ENCODE data around the gene GCNT4.

GCNT4 gene

DNA sequence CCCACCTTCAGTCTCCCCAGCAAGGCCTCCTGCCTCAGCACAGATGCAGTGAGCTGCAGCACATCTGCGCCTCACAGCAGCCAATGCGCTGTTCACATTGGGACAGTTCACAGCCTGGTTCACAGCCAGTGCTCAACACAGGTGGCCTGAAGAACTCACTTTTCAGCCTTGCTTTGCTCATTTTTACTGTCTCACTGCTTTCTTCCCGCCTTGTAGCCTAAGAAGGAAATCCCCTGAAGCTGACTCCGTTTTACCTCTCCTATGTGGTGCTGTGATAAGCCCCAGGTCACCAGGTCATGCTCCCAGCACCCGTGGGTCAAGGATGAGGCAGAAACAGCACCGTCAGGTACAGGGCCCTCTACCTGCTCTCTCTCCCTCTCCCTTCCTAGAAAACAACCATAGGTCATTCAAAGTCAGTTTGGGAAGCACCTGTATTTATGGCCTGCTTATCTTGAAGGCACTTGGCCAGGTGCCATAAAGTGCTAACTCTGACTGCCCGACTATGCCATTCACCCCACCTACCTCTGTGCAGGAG lies 1.1 kb downstream of the GCNT4 start:
- TF ChIP-seq TAF1 (IDR thresholded peaks at IDR 0.05; ENCODE audit: low read depth) (no peak), REST (IDR thresholded peaks at IDR 0.05; ENCODE audit: low read depth) (no peak), CREB1 (IDR thresholded peaks at IDR 0.05; ENCODE audit: low read depth) (no peak), RAD21 (IDR thresholded peaks at IDR 0.05; ENCODE audit: low read depth) (no peak), ZBTB7A (IDR thresholded peaks at IDR 0.05; ENCODE audit: low read depth) (no peak), YY1 (IDR thresholded peaks at IDR 0.05; ENCODE audit: low read depth) (no peak), EP300 (IDR thresholded peaks at IDR 0.05; ENCODE audit: borderline replicate concordance) (no peak), NFIC (IDR thresholded peaks at IDR 0.05) (no peak), FOXM1 (IDR thresholded peaks at IDR 0.05; ENCODE audit: borderline replicate concordance, low read depth) (no peak), EGR1 (IDR thresholded peaks at IDR 0.05) (no peak), CEBPB (IDR thresholded peaks at IDR 0.05) (no peak), TCF12 (IDR thresholded peaks at IDR 0.05; ENCODE audit: low read depth) (no peak), TEAD4 (IDR thresholded peaks at IDR 0.05) (no peak)
- TF ChIP-seq, protein P1, sequence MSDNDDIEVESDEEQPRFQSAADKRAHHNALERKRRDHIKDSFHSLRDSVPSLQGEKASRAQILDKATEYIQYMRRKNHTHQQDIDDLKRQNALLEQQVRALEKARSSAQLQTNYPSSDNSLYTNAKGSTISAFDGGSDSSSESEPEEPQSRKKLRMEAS (IDR thresholded peaks at IDR 0.05): no peak
- TF ChIP-seq, protein P2, sequence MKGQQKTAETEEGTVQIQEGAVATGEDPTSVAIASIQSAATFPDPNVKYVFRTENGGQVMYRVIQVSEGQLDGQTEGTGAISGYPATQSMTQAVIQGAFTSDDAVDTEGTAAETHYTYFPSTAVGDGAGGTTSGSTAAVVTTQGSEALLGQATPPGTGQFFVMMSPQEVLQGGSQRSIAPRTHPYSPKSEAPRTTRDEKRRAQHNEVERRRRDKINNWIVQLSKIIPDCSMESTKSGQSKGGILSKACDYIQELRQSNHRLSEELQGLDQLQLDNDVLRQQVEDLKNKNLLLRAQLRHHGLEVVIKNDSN (IDR thresholded peaks at IDR 0.05): no peak

DNA sequence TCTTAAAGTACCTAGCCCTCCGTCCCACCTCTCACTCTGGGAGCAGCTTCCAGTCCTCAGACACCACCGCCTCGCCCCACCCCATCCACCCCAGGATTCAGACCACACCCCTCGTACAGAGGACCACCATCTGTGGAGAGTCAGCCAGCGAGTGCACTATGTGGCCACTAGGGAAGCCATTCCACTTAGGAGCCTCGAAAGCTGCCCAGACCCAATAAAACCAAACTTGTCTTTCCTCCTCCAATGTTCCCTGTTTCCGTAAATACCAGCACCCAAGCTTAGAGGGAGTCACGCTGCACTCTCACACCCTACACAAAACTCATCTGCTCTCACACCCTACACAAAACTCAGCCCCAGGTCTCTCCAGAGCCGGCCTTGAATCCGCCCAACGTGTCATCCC lies 1.9 kb downstream of the GCNT4 start:
- TF ChIP-seq, protein P1 (IDR thresholded peaks at IDR 0.05): no peak
- TF ChIP-seq CEBPB (IDR thresholded peaks at IDR 0.05) (no peak), TAF1 (IDR thresholded peaks at IDR 0.05; ENCODE audit: low read depth) (no peak), NFIC (IDR thresholded peaks at IDR 0.05) (no peak), EGR1 (IDR thresholded peaks at IDR 0.05) (no peak), TCF12 (IDR thresholded peaks at IDR 0.05; ENCODE audit: low read depth) (no peak), ZBTB7A (IDR thresholded peaks at IDR 0.05; ENCODE audit: low read depth) (no peak), FOXM1 (IDR thresholded peaks at IDR 0.05; ENCODE audit: borderline replicate concordance, low read depth) (no peak), YY1 (IDR thresholded peaks at IDR 0.05; ENCODE audit: low read depth) (no peak), TEAD4 (IDR thresholded peaks at IDR 0.05) (no peak), CREB1 (IDR thresholded peaks at IDR 0.05; ENCODE audit: low read depth) (no peak), RAD21 (IDR thresholded peaks at IDR 0.05; ENCODE audit: low read depth) (no peak), REST (IDR thresholded peaks at IDR 0.05; ENCODE audit: low read depth) (no peak), EP300 (IDR thresholded peaks at IDR 0.05; ENCODE audit: borderline replicate concordance) (no peak)
- TF ChIP-seq, protein P2 (IDR thresholded peaks at IDR 0.05): no peak

DNA sequence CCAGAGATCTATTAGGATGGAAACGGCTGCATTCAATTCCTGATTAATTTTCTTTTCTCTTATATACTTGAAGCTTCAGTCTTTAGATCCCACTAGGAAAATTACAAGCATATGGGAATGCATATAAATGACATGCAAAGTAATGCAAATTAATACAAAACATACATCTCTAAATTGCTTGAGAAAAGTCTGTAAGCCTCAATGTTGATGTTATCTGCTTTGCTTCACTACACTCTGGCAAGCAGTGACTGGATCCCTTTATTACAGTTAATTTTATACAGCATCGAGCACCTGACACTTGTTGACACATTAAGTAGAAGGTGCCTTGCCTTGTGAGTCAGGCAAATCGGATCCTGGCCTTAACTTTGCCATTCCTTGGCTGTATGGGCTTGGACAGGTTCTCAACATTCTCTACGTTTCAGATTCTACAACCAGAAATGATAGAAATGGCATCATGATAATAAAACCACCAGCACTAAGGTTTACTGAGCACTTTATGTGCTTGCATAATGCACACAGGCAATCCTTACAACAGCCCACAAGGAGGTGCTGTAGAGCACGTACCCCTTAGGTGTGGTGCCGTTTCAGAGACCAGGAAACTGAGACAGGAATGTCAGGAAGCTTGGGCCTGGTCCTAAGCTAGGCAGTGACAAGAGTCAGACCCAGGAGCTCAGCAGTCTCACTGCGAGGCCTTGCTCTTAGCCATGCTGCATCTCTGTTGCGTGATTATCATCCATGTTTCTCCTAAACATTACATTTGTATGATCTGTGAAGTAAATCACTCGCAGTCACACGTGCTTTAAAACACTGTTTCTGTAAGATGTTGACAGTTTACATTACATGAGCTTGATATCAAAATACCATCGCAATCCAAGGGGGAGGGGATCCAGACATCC lies 2.7 kb downstream of the GCNT4 start:
- TF ChIP-seq CEBPB (IDR thresholded peaks at IDR 0.05) (peak; percentile 66), TEAD4 (IDR thresholded peaks at IDR 0.05) (peak; percentile 38; the same call in 1 of the 2 replicates), REST (IDR thresholded peaks at IDR 0.05; ENCODE audit: low read depth) (no peak), RAD21 (IDR thresholded peaks at IDR 0.05; ENCODE audit: low read depth) (peak; percentile 75), CREB1 (IDR thresholded peaks at IDR 0.05; ENCODE audit: low read depth) (no peak), YY1 (IDR thresholded peaks at IDR 0.05; ENCODE audit: low read depth) (no peak)

GRCh38 chr5:75048457-75048953 lies 3.9 kb downstream of the GCNT4 start:
- TF ChIP-seq TCF12 (IDR thresholded peaks at IDR 0.05; ENCODE audit: low read depth) (no peak), EP300 (IDR thresholded peaks at IDR 0.05; ENCODE audit: borderline replicate concordance) (no peak), EGR1 (IDR thresholded peaks at IDR 0.05) (no peak), TAF1 (IDR thresholded peaks at IDR 0.05; ENCODE audit: low read depth) (no peak), FOXM1 (IDR thresholded peaks at IDR 0.05; ENCODE audit: borderline replicate concordance, low read depth) (no peak), CEBPB (IDR thresholded peaks at IDR 0.05) (no peak), RAD21 (IDR thresholded peaks at IDR 0.05; ENCODE audit: low read depth) (no peak), NFIC (IDR thresholded peaks at IDR 0.05) (no peak), YY1 (IDR thresholded peaks at IDR 0.05; ENCODE audit: low read depth) (no peak), REST (IDR thresholded peaks at IDR 0.05; ENCODE audit: low read depth) (no peak)
- TF ChIP-seq, protein P1 (IDR thresholded peaks at IDR 0.05): no peak
